ENCODE results near the gene ATP6V1C2.

The ATP6V1C2 gene

DNA sequence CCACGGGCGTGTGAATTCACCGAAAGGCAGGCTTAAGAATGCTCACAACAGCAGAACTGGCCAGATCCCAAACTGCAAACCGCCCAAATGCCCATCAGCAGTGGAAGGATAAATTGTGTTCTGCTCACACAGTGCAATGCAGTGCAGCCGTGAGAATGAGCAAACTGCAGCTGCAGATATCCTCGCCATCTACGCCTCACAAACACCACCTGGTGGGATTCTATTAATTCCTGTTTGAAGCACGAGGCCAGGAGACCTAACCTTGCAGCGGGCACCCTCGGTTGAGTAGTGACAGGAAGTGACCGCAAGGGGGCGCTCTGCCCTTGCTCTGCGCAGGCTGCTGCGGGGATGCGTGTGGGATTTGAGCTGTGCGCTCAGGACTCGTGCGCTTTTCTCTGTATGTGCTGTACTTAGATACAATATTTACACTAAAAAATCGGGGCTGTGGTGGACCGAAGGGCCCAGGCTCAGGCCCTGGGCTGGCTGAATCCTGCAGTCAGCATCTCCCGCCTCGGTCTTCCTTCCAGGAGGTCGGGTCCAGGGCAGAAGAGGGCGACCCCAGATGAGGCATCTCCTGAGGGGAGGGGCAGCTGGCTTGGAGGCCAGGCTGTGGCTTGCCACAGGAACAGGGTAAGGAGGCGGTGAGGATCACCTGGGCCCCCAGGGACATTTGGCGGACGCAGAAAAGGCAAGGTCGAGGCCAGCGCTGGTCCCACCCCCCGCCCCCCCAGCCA lies 110.9 kb downstream of the ATP6V1C2 start:
- H2AFZ ChIP-seq (ENCODE audit: low read depth, low read length): no peak overlapping the region
- H3K9me3 ChIP-seq (ENCODE audit: insufficient read depth, low read length): no peaks in the 10 kb centered on the region
- H4K20me1 ChIP-seq (ENCODE audit: insufficient read depth, low read length): no peaks in the 10 kb centered on the region
- H3K4me1 ChIP-seq (ENCODE audit: low read length): peaks cover 29% of the 10 kb centered on the region
- peak overlapping the region; percentile 65 for H3K4me2 ChIP-seq (ENCODE audit: low read length)
- peak overlapping the region; percentile 42 for H3K4me3 ChIP-seq (ENCODE audit: low read length)
- no peak overlapping the region for H3K27ac ChIP-seq (ENCODE audit: low read length)
- H3K79me2 ChIP-seq (ENCODE audit: low read length): no peaks in the 10 kb centered on the region
- peaks cover 26% of the 10 kb centered on the region for H3K27me3 ChIP-seq (ENCODE audit: low read depth, low read length)
- no peak for TF ChIP-seq EZH2phosphoT487 (IDR thresholded peaks at IDR 0.05; ENCODE audit: low read depth)
- TF ChIP-seq, protein P1, sequence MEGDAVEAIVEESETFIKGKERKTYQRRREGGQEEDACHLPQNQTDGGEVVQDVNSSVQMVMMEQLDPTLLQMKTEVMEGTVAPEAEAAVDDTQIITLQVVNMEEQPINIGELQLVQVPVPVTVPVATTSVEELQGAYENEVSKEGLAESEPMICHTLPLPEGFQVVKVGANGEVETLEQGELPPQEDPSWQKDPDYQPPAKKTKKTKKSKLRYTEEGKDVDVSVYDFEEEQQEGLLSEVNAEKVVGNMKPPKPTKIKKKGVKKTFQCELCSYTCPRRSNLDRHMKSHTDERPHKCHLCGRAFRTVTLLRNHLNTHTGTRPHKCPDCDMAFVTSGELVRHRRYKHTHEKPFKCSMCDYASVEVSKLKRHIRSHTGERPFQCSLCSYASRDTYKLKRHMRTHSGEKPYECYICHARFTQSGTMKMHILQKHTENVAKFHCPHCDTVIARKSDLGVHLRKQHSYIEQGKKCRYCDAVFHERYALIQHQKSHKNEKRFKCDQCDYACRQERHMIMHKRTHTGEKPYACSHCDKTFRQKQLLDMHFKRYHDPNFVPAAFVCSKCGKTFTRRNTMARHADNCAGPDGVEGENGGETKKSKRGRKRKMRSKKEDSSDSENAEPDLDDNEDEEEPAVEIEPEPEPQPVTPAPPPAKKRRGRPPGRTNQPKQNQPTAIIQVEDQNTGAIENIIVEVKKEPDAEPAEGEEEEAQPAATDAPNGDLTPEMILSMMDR (IDR thresholded peaks at IDR 0.05; ENCODE audit: low read depth, low read length): peak; percentile 97
- H3K9ac ChIP-seq (ENCODE audit: low read length): no peak overlapping the region
- no peaks in the 10 kb centered on the region for H3K36me3 ChIP-seq (replicated peaks; ENCODE audit: low read depth, low read length)

DNA sequence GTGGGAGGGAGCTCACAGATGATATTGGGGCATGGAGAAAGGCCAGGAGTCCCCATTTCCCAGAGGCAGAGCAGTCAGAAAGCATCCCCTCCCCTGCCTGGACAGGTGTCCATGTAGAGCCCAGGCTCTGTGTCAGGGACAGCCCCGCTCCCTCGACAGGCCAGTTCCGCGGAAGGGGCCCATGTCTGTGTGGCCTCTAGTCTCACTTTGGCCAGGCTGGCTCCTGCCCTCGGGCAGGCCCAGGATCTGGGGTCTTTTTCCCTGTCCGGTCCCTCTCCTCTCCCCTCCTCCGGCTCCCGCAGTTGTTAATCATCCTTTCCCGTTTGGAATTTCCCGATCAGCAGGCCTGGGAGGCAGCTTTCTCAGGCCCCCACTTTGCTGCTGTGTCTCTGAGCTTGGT lies 111.6 kb downstream of the ATP6V1C2 start:
- TF ChIP-seq EZH2phosphoT487 (IDR thresholded peaks at IDR 0.05; ENCODE audit: low read depth): no peak
- TF ChIP-seq, protein P1 (IDR thresholded peaks at IDR 0.05; ENCODE audit: low read depth, low read length): no peak
- H3K4me3 ChIP-seq (ENCODE audit: low read length): no peak overlapping the region
- peaks cover 26% of the 10 kb centered on the region for H3K27me3 ChIP-seq (ENCODE audit: low read depth, low read length)
- no peak overlapping the region for H2AFZ ChIP-seq (ENCODE audit: low read depth, low read length)
- no peaks in the 10 kb centered on the region for H3K9me3 ChIP-seq (ENCODE audit: insufficient read depth, low read length)
- no peaks in the 10 kb centered on the region for H3K36me3 ChIP-seq (replicated peaks; ENCODE audit: low read depth, low read length)
- H3K4me2 ChIP-seq (ENCODE audit: low read length): 0 out of 2 replicates have a peak overlapping the region, but pooled peaks have one; percentile 65
- no peaks in the 10 kb centered on the region for H3K79me2 ChIP-seq (ENCODE audit: low read length)
- no peak overlapping the region for H3K27ac ChIP-seq (ENCODE audit: low read length)
- no peak overlapping the region for H3K9ac ChIP-seq (ENCODE audit: low read length)
- no peaks in the 10 kb centered on the region for H4K20me1 ChIP-seq (ENCODE audit: insufficient read depth, low read length)
- H3K4me1 ChIP-seq (ENCODE audit: low read length): peaks cover 28% of the 10 kb centered on the region

DNA sequence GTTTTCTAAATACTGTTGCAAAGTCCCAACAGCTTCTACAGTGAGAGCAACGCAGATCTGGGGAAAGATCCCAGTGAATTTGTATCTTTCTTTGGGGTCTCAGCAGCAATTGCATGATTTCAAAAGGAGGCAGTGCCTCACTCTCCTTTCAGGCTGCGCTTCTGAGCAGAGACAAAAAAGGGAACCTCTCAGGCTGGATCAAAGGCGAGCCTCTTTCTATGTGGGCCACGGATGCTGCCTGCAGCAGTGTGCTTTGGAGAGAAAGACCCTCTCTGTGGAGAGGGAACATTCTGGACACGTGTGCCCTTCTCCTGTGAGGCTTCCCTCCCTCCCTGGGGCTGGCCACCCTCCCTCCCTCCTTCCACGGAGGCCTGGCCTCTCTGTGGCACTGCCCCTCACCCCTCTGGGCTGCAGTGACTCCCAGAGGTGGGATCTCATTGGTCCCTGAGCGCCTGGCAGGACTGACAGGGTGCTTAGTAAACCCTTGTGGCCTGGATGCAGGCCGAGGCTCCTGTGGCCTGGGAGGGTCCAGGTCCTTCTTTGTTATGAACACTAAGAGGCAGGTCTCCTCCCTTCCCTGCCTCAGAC lies 112.7 kb downstream of the ATP6V1C2 start:
- peaks cover 26% of the 10 kb centered on the region for H3K27me3 ChIP-seq (ENCODE audit: low read depth, low read length)
- no peak overlapping the region for H3K4me2 ChIP-seq (ENCODE audit: low read length)
- H3K36me3 ChIP-seq (replicated peaks; ENCODE audit: low read depth, low read length): no peaks in the 10 kb centered on the region
- no peaks in the 10 kb centered on the region for H3K79me2 ChIP-seq (ENCODE audit: low read length)
- no peaks in the 10 kb centered on the region for H4K20me1 ChIP-seq (ENCODE audit: insufficient read depth, low read length)
- TF ChIP-seq EZH2phosphoT487 (IDR thresholded peaks at IDR 0.05; ENCODE audit: low read depth): no peak
- TF ChIP-seq, protein P1 (IDR thresholded peaks at IDR 0.05; ENCODE audit: low read depth, low read length): no peak
- peaks cover 20% of the 10 kb centered on the region for H3K4me1 ChIP-seq (ENCODE audit: low read length)
- H3K4me3 ChIP-seq (ENCODE audit: low read length): no peak overlapping the region
- no peaks in the 10 kb centered on the region for H3K9me3 ChIP-seq (ENCODE audit: insufficient read depth, low read length)
- peak overlapping the region; percentile 27; the same call in 1 of the 2 replicates for H2AFZ ChIP-seq (ENCODE audit: low read depth, low read length)
- H3K9ac ChIP-seq (ENCODE audit: low read length): no peak overlapping the region
- no peak overlapping the region for H3K27ac ChIP-seq (ENCODE audit: low read length)

Data from OCI-LY3 (cell line).